K562 (cell line): ENCODE results near the gene SELENOM. TPM values are rescaled to one million over a fixed set of nuclear protein-coding genes. Genes with fewer than 3 reads are reported as not detected.
"Not testable (repeated sequence)": the region's sequence is repeated elsewhere in the genome, so short reads cannot be mapped to it uniquely, and the experiment has no call there.

Experiments
- ATAC-seq: fragments of 200-7000 bp; cut with Tn5 transposase; 3 replicates; pipeline ENCODE4 v1.9.1; 2020; ENCODE audit warnings: moderate library complexity
- BruUV-seq: library from RNA; stranded (reverse); fragments of 400-500 nt; replicated peaks from 2 replicates; lab custom pipeline; 2021; lab: Mats Ljungman, UMichigan
- CTCF ChIA-PET: fragments of 300-600 bp; formaldehyde crosslinking; extraction: SDS; loops from one replicate; lab custom pipeline; 2021; ENCODE audit warnings: low intra/inter-chr PET ratio; lab: Yijun Ruan, JAX
- POLR2A ChIA-PET: fragments of 300-600, 350-650 bp; sonication (Branson Sonifier 250); formaldehyde crosslinking; extraction: SDS; loops from one replicate; lab custom pipeline; 2021; ENCODE audit warnings: antibody characterized with exemption, inconsistent platforms; lab: Yijun Ruan, JAX
- DNase-seq, 4 experiments: peaks; one replicate each; pipeline versions ENCODE4 v3.0.0 to v3.0.0-alpha.2; 2011 to 2018; ENCODE audit warnings: low spot score in 3 of 4, mixed read lengths in 3 of 4; ENCODE audit errors: extremely low read depth in 1 of 4
- FAIRE-seq: peaks from 2 replicates; lab custom pipeline; 2011; peaks lifted over from hg19 to GRCh38; lab: Jason Lieb, UNC
- H2AFZ ChIP-seq: 2 replicates; pipeline ENCODE4 v1.6.0; 2011; ENCODE audit warnings: low read depth, low read length, control low read depth, inconsistent platforms
- H3K27ac ChIP-seq: fragments of 200-600 bp; 3 replicates; pipeline ENCODE4 v1.8.0; 2011; ENCODE audit warnings: low read depth, mild to moderate bottlenecking, control low read depth, inconsistent platforms, low read length, moderate library complexity, mixed read lengths; ENCODE audit errors: extremely low read depth
- H3K27me3 ChIP-seq, 2 experiments: fragments of 300-600 bp in 1 of 2; 2 replicates in 1 of 2; 3 replicates in 1 of 2; pipeline versions ENCODE4 v1.6.0 to v1.8.0; 2011; ENCODE audit warnings: inconsistent platforms in 2 of 2, low read length in 2 of 2, mild to moderate bottlenecking in 1 of 2, mixed read lengths in 1 of 2, moderate library complexity in 1 of 2; ENCODE audit not compliant: control insufficient read depth in 2 of 2, insufficient read depth in 2 of 2
- H3K36me3 ChIP-seq: fragments of 300-600 bp; 3 replicates; pipeline ENCODE4 v1.8.0; 2011; ENCODE audit warnings: mild to moderate bottlenecking, low read length, inconsistent platforms; ENCODE audit not compliant: control insufficient read depth, insufficient read depth
- H3K4me1 ChIP-seq, 2 experiments: fragments of 200-600 bp in 1 of 2; replicated peaks in 1 of 2; 2 replicates in 1 of 2; 3 replicates in 1 of 2; pipeline versions ENCODE4 v1.5.1 to v1.8.0; 2011; ENCODE audit warnings: inconsistent platforms in 2 of 2, low read length in 2 of 2, mild to moderate bottlenecking in 1 of 2, mixed read lengths in 1 of 2, moderate library complexity in 1 of 2; ENCODE audit not compliant: control insufficient read depth in 2 of 2, insufficient read depth in 2 of 2
- H3K4me2 ChIP-seq: 2 replicates; pipeline ENCODE4 v1.6.1; 2011; ENCODE audit warnings: low read length, control low read depth, inconsistent platforms, mixed read lengths; ENCODE audit not compliant: insufficient read depth
- H3K4me3 ChIP-seq: fragments of 200-600 bp; sonication (generic), shearing (Covaris generic); 2 replicates; pipeline ENCODE4 v1.5.1; 2016; ENCODE audit warnings: control low read depth, inconsistent platforms
- H3K79me2 ChIP-seq: fragments of 200-600 bp; 3 replicates; pipeline ENCODE4 v1.8.0; 2011; ENCODE audit warnings: low read length, inconsistent platforms; ENCODE audit not compliant: control insufficient read depth, insufficient read depth
- H3K9ac ChIP-seq, 2 experiments: 2 replicates each; pipeline versions ENCODE4 v1.6.0 to v1.6.1; 2011; ENCODE audit warnings: low read depth in 2 of 2, low read length in 2 of 2, control low read depth in 1 of 2, inconsistent platforms in 1 of 2, mild to moderate bottlenecking in 1 of 2, mixed read lengths in 1 of 2; ENCODE audit not compliant: insufficient read depth in 1 of 2
- H3K9me1 ChIP-seq: one replicate; pipeline ENCODE4 v1.6.0; 2011; ENCODE audit warnings: inconsistent platforms, mild to moderate bottlenecking, low read length, moderate library complexity; ENCODE audit not compliant: control insufficient read depth, insufficient read depth
- H3K9me3 ChIP-seq: replicated peaks from 2 replicates; pipeline ENCODE4 v1.5.1; 2011; ENCODE audit warnings: low read depth, low read length, inconsistent platforms; ENCODE audit not compliant: control insufficient read depth, insufficient read depth
- H4K20me1 ChIP-seq: replicated peaks from 2 replicates; pipeline ENCODE4 v1.6.1; 2011; ENCODE audit warnings: low read length, inconsistent platforms, mixed read lengths; ENCODE audit not compliant: control insufficient read depth, insufficient read depth
- MEF2D ChIP-seq: conservative IDR thresholded peaks from 2 replicates; pipeline ENCODE4 v1.6.1; 2016; ENCODE audit warnings: low read depth, missing genetic modification characterization, missing compliant biosample characterization
- STAT5B ChIP-seq: fragments of 250-450 bp; sonication (Bioruptor Pico); IDR thresholded peaks from 2 replicates; pipeline ENCODE4 v1.8.0; 2021; ENCODE audit warnings: mild to moderate bottlenecking, inconsistent platforms
- WGBS: fragments of 100-300 bp; shearing (Covaris generic); methylation state at CpG from one replicate; pipeline ENCODE4 v1.1.6; 2016; ENCODE audit warnings: low coverage, mixed read lengths; ENCODE audit not compliant: insufficient coverage; ENCODE audit errors: missing lambda C conversion rate; 5-methylcytosine and 5-hydroxymethylcytosine counted together
- in situ Hi-C: fragments of 300-500 bp; cut with MboI; formaldehyde crosslinking; loops from 4 replicates; pipeline ENCODE4 v1.15.0; 2018; ENCODE audit warnings: inconsistent platforms, mixed read lengths
- intact Hi-C: fragments of 100-400 bp; cut with micrococcal nuclease; formaldehyde crosslinking; loops from 2 replicates; pipeline ENCODE4 v1.14.2; 2022
- polyA plus RNA-seq, 8 experiments: library from polyadenylated mRNA; depleted of rRNA in 4 of 8; stranded (reverse) in 5 of 8; unstranded in 3 of 8; fragments of >200 nt; fragmentation: Nextera tagmentation in 2 of 8; fragmentation: Illumina TruSeq in 1 of 8; extraction: Ambion mirVana in 2 of 8; extraction: Trizol in 1 of 8; gene quantifications; 2 replicates each; pipeline versions ENCODE4 v1.2.1 to v1.2.3, GENCODE V29; 2011 to 2014; ENCODE audit warnings: inconsistent platforms in 1 of 8, missing spikeins in 1 of 8
- total RNA-seq, 7 experiments: library from RNA; depleted of rRNA in 6 of 7; stranded (reverse); fragments of >200 nt in 6 of 7; fragmentation: Illumina TruSeq in 2 of 7; extraction: Trizol in 2 of 7; gene quantifications; 2 replicates each; pipeline versions ENCODE4 v1.2.1 to v1.2.3, GENCODE V29; 2011 to 2021; ENCODE audit warnings: low replicate concordance in 1 of 7

Gene SELENOM
- total and polyA plus RNA-seq, 9 of the 15 experiments (the other 6 are each of a cell fraction or from before 2014, with no cell fraction given) = 1.2 to 10.6 (median 3.7) TPM

DNA sequence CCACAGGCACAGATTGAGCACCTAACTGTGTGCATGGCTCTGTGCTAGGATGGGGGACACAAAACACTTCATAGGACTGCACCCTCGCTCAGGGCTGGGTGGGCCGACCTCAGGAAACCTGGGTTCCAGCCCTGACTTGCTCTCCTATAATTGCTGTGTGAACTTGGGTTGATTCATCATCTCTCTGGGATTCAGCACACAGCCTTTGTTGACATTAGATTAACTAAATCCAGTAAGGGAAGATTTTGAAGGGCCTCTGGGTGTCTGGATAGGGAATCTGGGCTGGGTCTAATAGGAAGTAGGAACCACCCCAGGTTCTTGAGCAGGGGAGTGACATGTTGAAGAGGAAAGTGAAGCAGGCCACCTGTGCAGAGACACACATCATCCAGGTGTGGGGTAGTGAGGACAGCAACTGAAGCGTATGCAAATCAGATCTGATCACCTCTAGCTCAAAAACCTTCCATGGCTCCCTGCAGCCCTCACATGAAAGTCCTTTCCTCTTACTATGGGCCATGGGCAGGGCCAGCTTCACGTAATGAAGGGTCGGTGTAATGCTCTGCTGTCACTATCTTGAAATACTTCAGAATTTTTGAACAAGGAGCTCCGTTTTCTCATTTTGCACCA lies 37.6 kb downstream of the SELENOM start:
- POLR2A ChIA-PET = interaction anchor here (1.3 kb wide), 1 partner anchor 11 kb away, joined by 4 read pairs; the partner anchor contains the start of gene SMTN
- H3K9me3 ChIP-seq, H3K27ac ChIP-seq, H3K27me3 ChIP-seq, in situ Hi-C loops, H3K4me2 ChIP-seq, BruUV-seq, FAIRE-seq, ATAC-seq, H3K9ac ChIP-seq, H2AFZ ChIP-seq, H3K36me3 ChIP-seq, CTCF ChIA-PET, H3K4me1 ChIP-seq, intact Hi-C loops, H4K20me1 ChIP-seq, DNase-seq, H3K9me1 ChIP-seq, H3K79me2 ChIP-seq, H3K4me3 ChIP-seq: not testable (repeated sequence)
- WGBS = 89% methylated on average over 3 of the region's 6 CpGs

DNA sequence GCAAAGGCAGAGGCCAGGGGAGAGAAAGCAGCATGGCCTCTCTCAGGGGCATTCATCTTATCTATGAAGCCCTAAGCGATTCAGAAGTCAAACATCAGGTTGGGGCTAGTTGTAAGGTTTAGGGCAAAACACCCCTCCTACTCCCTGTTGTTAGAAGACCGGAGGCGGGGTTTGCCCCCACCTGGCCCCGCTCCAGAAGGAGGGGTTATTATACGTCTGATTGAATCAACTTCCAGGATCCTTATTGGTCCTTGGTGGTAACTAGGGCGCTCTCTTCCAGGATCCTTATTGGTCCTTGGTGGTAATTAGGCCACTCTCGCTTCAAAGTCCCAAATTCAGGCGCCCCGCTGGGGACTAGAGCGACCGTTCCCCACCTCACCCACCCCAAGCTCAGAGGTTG lies 38.4 kb downstream of the SELENOM start:
- Histone ChIP-seq H3K4me3 (no peak overlapping the region), H3K9me1 (no peaks in the 10 kb centered on the region), H3K27ac (no peak overlapping the region), H3K4me2 (no peak overlapping the region), H3K79me2 (peaks cover 13% of the 10 kb centered on the region), H2AFZ (no peak overlapping the region), H3K36me3 (no peaks in the 10 kb centered on the region), H4K20me1 (no peaks in the 10 kb centered on the region), H3K4me1 (no peaks in the 10 kb centered on the region; a peak in 2 of 5 replicates), H3K9me3 (no peaks in the 10 kb centered on the region), H3K9ac (no peak overlapping the region; a peak in 1 of 4 replicates)
- BruUV-seq = no TSS peak
- ATAC-seq (no peak), DNase-seq (no peak), FAIRE-seq (no peak)
- intact Hi-C loops = no loop called here
- WGBS = 51% methylated on average over 6 of the region's 11 CpGs
- POLR2A ChIA-PET = interaction anchor here (0.6 kb wide), 1 partner anchor 16 kb away, joined by 3 read pairs; no protein-coding TSS in a partner anchor
- TF ChIP-seq MEF2D (no peak), STAT5B (CRISPR knock-in tag) (no peak)
- TF ChIP-seq, all 486 proteins: peak for 0
- CTCF ChIA-PET = no interaction called here
- in situ Hi-C loops = no loop called here
- no peaks in the 10 kb centered on the region for H3K27me3 ChIP-seq
